ENCODE measurements around the gene SH2D6.

DNA sequence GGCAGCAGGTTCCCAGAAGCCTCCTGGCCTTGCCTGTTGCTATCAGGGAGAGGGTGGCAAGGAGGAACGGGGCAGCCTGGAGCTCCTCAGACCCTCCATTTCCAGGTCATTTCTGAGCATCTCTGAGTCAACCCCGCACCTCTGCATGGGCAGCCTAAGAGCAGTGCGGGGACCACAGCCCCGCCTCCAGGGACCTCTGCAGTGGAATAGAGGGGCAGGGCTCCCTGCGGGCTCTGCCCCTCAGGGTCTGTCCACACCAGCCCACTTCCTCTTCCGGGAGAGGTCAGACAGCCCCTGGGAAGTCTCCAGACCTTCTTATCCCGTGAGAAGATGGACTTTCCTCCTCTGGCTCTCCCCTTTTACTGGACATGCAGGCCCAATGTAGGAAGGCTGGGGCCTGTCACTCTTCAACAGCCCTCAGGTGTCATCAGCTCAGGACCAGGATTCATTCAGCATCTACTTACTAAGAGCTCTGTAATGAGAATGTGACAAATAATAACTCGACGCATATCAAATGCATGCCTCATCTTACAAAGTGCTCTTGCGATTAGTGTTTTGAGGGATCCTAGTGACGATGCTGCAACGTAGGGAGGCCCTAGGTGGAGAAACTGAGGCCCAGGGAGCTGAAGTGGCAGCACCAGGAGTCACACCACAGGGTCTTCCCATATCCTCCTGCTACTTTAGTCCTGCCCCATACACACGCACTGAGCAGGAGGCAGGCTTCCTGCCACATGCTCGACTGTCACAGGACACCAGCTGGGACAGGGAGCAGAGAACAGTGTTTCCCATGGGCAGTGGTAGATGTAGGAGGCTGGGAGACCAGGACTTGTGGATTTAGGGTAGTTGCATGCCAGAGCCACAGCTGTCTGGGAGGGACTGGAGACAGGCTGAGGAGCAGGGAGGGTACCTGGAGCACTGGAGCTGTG is 28.0 kb downstream of the SH2D6 start:
- TF ChIP-seq, protein P1, sequence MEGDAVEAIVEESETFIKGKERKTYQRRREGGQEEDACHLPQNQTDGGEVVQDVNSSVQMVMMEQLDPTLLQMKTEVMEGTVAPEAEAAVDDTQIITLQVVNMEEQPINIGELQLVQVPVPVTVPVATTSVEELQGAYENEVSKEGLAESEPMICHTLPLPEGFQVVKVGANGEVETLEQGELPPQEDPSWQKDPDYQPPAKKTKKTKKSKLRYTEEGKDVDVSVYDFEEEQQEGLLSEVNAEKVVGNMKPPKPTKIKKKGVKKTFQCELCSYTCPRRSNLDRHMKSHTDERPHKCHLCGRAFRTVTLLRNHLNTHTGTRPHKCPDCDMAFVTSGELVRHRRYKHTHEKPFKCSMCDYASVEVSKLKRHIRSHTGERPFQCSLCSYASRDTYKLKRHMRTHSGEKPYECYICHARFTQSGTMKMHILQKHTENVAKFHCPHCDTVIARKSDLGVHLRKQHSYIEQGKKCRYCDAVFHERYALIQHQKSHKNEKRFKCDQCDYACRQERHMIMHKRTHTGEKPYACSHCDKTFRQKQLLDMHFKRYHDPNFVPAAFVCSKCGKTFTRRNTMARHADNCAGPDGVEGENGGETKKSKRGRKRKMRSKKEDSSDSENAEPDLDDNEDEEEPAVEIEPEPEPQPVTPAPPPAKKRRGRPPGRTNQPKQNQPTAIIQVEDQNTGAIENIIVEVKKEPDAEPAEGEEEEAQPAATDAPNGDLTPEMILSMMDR (IDR thresholded peaks at IDR 0.05; ENCODE audit: insufficient read depth, low read length), result no peak
- TF ChIP-seq POLR2AphosphoS5 (IDR thresholded peaks at IDR 0.05; ENCODE audit: low read depth), result no peak
- TF ChIP-seq, protein P2, sequence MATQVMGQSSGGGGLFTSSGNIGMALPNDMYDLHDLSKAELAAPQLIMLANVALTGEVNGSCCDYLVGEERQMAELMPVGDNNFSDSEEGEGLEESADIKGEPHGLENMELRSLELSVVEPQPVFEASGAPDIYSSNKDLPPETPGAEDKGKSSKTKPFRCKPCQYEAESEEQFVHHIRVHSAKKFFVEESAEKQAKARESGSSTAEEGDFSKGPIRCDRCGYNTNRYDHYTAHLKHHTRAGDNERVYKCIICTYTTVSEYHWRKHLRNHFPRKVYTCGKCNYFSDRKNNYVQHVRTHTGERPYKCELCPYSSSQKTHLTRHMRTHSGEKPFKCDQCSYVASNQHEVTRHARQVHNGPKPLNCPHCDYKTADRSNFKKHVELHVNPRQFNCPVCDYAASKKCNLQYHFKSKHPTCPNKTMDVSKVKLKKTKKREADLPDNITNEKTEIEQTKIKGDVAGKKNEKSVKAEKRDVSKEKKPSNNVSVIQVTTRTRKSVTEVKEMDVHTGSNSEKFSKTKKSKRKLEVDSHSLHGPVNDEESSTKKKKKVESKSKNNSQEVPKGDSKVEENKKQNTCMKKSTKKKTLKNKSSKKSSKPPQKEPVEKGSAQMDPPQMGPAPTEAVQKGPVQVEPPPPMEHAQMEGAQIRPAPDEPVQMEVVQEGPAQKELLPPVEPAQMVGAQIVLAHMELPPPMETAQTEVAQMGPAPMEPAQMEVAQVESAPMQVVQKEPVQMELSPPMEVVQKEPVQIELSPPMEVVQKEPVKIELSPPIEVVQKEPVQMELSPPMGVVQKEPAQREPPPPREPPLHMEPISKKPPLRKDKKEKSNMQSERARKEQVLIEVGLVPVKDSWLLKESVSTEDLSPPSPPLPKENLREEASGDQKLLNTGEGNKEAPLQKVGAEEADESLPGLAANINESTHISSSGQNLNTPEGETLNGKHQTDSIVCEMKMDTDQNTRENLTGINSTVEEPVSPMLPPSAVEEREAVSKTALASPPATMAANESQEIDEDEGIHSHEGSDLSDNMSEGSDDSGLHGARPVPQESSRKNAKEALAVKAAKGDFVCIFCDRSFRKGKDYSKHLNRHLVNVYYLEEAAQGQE (IDR thresholded peaks at IDR 0.05; ENCODE audit: insufficient replicate concordance, low read depth), result no peak
